ENCODE results near the gene ZBED4. TPM values are rescaled to one million over a fixed set of nuclear protein-coding genes. Genes with fewer than 3 reads are reported as not detected.

The ZBED4 gene
- total and polyA plus RNA-seq, 11 donors: 2.2 to 8.6 (median 4.9) TPM

- Histone ChIP-seq H3K27ac (no peak overlapping the region), H3K4me1 (peaks cover 0 to 14% (median 0%) of the 10 kb centered on the region in 12 donors), H3K4me3 (no peak overlapping the region), H3K27me3 (no peaks in the 10 kb centered on the region), H3K9me3 (no peaks in the 10 kb centered on the region), H3K36me3 (peaks cover 0 to 49% (median 40%) of the 10 kb centered on the region in 9 donors)
- no peak for TF ChIP-seq POLR2A (IDR thresholded peaks at IDR 0.05)
- no peak for TF ChIP-seq CTCF (IDR thresholded peaks at IDR 0.05)
- WGBS, 4 donors: 61 to 72% (median 67%) methylated on average over 21 of the region's 21 CpGs
- ATAC-seq (peak in 3 of 4 donors; percentile 24 to 55 (median 27)), DNase-seq (no peak)
- intact Hi-C loops (cut with DNase I): no loop called here
Observed at GRCh38 chr22:49882519-49883293, 29.1 kb downstream of the ZBED4 start.

DNA sequence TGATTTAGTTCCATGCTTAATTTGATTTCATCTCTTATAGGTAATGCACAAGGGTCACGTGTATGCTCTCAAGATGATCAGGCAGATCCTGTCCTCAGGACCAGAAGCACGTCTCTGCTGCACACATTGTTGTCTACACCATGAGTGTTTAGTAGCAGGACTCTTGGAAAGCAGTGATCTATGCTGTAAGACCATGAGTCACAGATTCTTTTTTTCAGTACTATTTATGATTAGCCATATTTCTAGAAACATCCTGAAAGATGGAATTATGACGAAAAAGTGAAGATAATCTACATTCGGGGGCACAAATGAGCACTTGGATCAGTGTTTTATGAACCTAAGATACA lies 29.6 kb downstream of the ZBED4 start:
- H3K36me3 ChIP-seq: peaks cover 0 to 52% (median 40%) of the 10 kb centered on the region in 9 donors
- intact Hi-C loops (cut with DNase I): no loop called here
- no peaks in the 10 kb centered on the region for H3K9me3 ChIP-seq
- H3K4me3 ChIP-seq: no peak overlapping the region
- no peak for ATAC-seq
- H3K27me3 ChIP-seq: no peaks in the 10 kb centered on the region
- DNase-seq: no peak
- H3K27ac ChIP-seq: no peak overlapping the region
- WGBS, 4 donors: 94 to 97% (median 96%) methylated on average over 4 of the region's 4 CpGs
- H3K4me1 ChIP-seq: peaks cover 0 to 14% (median 0%) of the 10 kb centered on the region in 12 donors
- TF ChIP-seq POLR2A (IDR thresholded peaks at IDR 0.05) (no peak), CTCF (IDR thresholded peaks at IDR 0.05) (no peak)

DNA sequence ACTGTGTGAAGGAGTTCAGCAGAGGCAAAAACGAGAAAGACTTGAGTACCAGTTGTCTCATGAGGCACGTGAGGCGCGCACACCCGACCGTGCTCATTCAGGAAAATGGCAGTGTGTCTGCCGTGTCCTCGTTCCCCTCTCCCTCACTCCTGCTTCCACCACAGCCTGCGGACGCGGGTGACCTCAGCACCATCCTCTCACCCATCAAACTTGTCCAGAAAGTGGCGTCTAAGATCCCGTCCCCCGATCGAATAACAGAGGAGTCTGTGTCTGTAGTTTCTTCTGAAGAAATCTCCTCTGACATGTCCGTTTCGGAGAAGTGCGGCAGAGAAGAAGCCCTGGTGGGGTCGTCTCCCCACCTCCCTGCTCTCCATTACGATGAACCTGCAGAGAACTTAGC lies 30.4 kb downstream of the ZBED4 start:
- peaks cover 0 to 60% (median 45%) of the 10 kb centered on the region in 9 donors for H3K36me3 ChIP-seq
- no peaks in the 10 kb centered on the region for H3K27me3 ChIP-seq
- no peak for ATAC-seq
- DNase-seq: no peak
- intact Hi-C loops (cut with DNase I): no loop called here
- peaks cover 0 to under 1% (median 0%) of the 10 kb centered on the region in 12 donors for H3K9me3 ChIP-seq
- H3K27ac ChIP-seq: no peak overlapping the region
- 95 to 97% (median 96%) methylated on average over 20 of the region's 20 CpGs for WGBS, 4 donors
- no peak overlapping the region for H3K4me3 ChIP-seq
- no peak for TF ChIP-seq CTCF (IDR thresholded peaks at IDR 0.05)
- TF ChIP-seq POLR2A (IDR thresholded peaks at IDR 0.05): no peak
- peaks cover 0 to 14% (median 0%) of the 10 kb centered on the region in 12 donors for H3K4me1 ChIP-seq

GRCh38 chr22:49884503-49885260 lies 31.0 kb downstream of the ZBED4 start:
- no peak for DNase-seq
- Histone ChIP-seq H3K27me3 (no peaks in the 10 kb centered on the region), H3K27ac (no peak overlapping the region), H3K4me1 (peaks cover 0 to 14% (median 0%) of the 10 kb centered on the region in 12 donors), H3K4me3 (no peak overlapping the region), H3K9me3 (peaks cover 0 to 6% (median 0%) of the 10 kb centered on the region in 12 donors), H3K36me3 (peaks cover 0 to 66% (median 45%) of the 10 kb centered on the region in 9 donors)
- ATAC-seq: no peak
- 93 to 94% (median 94%) methylated on average over 31 of the region's 31 CpGs for WGBS, 4 donors
- intact Hi-C loops (cut with DNase I): no loop called here
- no peak for TF ChIP-seq CTCF (IDR thresholded peaks at IDR 0.05)
- no peak for TF ChIP-seq POLR2A (IDR thresholded peaks at IDR 0.05)
